NCI-H345 (cell line): Measurements from ENCODE around the gene SIGLEC9.
"Not testable (repeated sequence)": the region's sequence is repeated elsewhere in the genome, so short reads cannot be mapped to it uniquely, and the experiment has no call there.

Experiments used
- DNase-seq: peaks from one replicate; lab custom pipeline; 2025; lab: John Stamatoyannopoulos, UW

SIGLEC9 gene

GRCh38 chr19:51123802-51124201, 904 bp upstream of the SIGLEC9 start:
- DNase-seq: no peak

GRCh38 chr19:51124216-51124615, 490 bp upstream of the SIGLEC9 start:
- DNase-seq: no peak

DNA sequence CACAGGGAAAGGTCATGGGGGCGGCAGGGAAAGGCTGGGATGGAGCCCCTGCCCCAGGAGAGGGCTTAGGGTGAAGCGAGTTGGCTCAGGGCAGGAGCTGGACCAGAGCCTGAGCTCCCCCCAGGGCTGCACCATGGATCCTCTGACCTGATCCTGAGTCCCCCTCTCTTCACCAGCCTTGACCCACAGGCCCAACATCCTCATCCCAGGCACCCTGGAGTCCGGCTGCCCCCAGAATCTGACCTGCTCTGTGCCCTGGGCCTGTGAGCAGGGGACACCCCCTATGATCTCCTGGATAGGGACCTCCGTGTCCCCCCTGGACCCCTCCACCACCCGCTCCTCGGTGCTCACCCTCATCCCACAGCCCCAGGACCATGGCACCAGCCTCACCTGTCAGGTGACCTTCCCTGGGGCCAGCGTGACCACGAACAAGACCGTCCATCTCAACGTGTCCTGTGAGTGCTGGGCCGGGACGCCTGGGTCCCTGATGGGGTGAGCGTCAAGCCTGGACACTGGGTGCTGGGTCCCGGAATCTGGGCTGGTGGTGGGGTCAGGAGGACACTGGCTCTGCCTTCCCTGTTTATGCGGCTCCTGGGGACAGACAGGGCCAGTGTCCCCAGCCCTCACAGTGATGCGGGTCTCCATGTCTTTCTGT, 842 bp downstream of the SIGLEC9 start:
- no peak for DNase-seq

DNA sequence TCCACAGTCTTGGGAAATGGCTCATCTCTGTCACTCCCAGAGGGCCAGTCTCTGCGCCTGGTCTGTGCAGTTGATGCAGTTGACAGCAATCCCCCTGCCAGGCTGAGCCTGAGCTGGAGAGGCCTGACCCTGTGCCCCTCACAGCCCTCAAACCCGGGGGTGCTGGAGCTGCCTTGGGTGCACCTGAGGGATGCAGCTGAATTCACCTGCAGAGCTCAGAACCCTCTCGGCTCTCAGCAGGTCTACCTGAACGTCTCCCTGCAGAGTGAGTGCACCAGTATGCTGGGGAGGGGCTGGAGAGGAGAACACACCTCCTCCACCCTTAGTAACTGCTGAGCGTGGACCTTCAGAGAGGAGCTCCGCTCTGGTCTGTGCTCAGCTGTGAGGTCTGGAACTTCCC, 2.3 kb downstream of the SIGLEC9 start:
- DNase-seq: no peak

- no peak for DNase-seq
These were observed 3.0 kb downstream of the SIGLEC9 start for GRCh38 chr19:51127755-51128154.

- no peak for DNase-seq
These were observed 3.5 kb downstream of the SIGLEC9 start for GRCh38 chr19:51128227-51128626.

DNA sequence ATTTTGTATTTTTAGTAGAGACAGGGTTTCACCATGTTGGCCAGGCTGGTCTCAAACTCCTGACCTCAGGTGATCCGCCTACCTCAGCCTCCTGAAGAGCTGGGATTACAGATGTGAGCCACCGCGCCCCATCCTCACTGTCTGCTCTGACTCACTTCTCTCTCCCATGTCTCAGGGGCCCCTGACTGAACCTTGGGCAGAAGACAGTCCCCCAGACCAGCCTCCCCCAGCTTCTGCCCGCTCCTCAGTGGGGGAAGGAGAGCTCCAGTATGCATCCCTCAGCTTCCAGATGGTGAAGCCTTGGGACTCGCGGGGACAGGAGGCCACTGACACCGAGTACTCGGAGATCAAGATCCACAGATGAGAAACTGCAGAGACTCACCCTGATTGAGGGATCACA, 5.0 kb downstream of the SIGLEC9 start:
- DNase-seq: no peak

GRCh38 chr19:51131780-51132680, 7.3 kb downstream of the SIGLEC9 start:
- DNase-seq: no peak

- DNase-seq: no peak
These were observed 10.3 kb downstream of the SIGLEC9 start for GRCh38 chr19:51135004-51135403.

DNA sequence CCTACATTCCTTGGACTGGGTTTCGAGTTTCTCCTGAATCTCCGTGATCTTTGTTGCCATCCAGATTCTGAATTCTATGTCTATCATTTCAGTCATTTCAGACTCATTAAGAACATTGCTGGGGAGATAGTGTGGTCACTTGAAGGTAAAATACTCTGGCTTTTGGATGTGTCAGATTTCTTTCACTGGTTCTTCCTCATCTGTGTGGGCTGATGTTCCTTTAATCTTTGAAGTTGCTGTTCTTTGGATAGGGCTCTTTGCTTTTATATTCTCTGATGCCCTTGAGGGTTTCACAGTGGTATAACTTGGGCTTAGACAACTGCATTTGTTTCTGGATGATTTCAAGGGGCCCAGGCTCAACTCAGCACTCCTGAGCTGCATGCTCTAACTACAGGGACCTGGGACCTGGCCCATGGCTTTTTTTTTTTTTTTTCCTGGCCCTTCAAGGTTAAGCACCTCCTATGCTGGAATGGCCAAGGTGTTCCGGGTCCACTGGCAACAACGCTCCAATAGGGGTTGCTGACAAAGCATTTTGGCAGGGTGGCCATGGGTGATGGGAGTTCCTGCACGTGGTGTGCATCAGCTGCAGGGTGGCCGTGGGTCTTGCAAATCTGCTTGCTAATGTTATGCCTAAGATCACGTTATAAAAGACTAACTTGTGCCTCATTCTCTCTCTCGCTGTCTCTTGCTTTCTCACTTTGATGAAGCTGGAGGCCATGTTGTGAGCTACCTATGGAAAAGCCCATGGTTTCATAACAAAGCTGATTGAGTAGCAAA, 11.5 kb downstream of the SIGLEC9 start:
- no peak for DNase-seq

- DNase-seq: no peak
These were observed 12.3 kb downstream of the SIGLEC9 start for GRCh38 chr19:51136851-51137551.

DNA sequence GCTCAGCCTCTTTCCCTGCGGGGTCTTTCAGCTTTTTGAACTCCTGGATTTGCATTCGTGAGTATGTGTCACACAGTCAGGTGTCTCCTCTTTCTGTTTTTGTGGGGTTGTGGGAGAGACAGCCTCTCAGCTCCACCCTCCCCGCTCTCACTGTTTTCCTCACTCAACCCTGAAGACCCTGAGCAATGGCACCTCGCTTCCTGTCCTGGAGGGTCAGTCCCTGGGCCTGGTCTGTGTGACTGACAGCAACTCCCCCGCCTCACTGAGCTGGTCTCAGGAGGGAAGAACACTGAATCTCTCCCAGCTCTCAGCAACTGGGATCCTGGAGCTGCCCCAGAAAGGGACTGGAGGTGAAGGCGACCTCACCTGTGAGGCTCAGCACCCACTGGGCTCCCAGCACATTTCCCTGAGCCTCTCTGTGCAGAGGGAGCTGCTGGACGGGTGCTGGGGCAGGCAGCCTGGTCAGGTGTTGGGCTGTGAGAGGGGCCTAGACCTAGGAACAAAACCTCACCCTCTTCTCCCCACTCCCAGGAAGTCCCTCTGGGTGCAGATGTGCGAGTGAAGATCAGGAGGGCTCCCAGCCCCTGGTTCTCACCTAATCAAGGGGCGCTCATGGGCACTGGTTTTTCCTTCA, 13.2 kb downstream of the SIGLEC9 start:
- no peak for DNase-seq

GRCh38 chr19:51138549-51138979, 13.9 kb downstream of the SIGLEC9 start:
- DNase-seq: no peak

- DNase-seq: no peak
These were observed 14.8 kb downstream of the SIGLEC9 start for GRCh38 chr19:51139299-51140014.

DNA sequence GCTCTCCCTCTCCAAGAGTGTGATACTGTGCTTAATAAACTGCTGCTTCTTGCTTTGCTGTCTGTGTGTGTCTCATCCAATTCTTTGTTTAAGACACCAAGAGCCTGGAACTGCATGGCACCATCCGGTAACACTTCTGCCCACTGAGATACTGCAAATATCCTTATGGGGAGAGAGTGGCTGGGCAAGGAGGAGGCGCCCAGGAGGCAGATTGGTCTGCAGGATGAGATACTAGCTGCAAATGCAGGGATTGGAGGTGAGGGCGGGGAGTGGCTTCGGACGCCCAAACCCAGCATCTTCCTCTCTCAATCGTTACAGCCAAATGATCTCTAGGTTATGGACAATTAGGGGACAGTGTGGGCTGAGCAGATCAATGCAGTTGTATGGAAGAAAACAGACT, 15.7 kb downstream of the SIGLEC9 start:
- DNase-seq: no peak

DNA sequence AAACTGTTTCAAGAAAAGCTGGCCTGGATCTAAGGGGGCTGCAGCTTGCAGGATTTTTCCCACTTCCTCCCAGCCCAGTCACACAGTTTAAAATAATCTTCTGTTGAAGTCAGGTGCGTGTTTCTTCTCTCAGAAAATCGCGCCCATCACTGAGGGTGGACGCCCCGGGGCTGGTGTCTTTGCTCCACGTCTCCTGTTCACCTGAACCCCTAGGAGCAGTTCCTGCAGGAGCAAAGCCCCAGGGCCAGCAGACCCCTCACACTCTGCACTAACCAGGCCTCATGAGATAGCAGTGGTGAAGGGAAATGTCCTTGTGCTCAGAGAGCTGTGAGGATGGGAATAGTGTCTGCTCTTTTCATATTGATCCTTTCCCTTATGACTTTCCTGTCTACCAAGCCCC, 16.5 kb downstream of the SIGLEC9 start:
- no peak for DNase-seq

DNA sequence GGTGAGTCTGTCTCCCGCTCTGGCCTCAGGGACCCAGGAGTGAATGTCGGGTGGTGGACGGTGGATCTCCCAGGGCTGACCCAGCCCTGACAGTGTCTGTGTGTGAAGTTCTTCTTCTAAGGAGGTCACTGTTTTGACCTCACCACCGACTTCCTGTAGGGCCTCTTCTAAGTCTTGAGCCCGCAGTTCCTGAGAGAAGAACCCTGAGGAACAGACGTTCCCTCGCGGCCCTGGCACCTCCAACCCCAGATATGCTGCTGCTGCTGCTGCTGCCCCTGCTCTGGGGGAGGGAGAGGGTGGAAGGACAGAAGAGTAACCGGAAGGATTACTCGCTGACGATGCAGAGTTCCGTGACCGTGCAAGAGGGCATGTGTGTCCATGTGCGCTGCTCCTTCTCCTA, 17.4 kb downstream of the SIGLEC9 start, which contains the start of gene SIGLEC7:
Gene SIGLEC7, plus strand, starts transcription at position 183 of the 400 bp plus-strand sequence. Its CDS starts 69 bp downstream, at position 252.
- DNase-seq: no peak

GRCh38 chr19:51142809-51143475, 18.2 kb downstream of the SIGLEC9 start:
- DNase-seq: not testable (repeated sequence)

DNA sequence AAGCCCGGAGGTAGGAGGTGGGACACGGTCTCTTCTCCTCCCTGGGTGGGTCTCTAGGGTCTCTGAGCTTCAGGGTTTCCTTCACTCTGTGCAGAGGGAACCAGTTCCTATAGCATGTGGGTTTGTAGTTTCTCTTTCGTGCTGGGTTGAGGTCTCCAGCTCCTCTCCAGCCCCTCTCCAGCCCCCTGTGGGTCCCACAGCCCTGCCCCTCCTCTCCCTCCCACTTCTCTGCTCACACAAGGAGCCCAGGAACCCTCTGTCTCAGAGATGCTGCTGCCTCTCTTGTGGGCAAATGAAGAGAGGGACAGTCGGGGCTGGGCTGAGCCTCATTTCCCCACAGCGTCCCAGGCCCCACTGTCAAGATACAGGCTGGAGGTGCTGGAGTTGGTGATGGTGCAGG, 18.8 kb downstream of the SIGLEC9 start:
- DNase-seq: no peak

- no peak for DNase-seq
These were observed 19.9 kb downstream of the SIGLEC9 start for GRCh38 chr19:51144482-51145045.
